Measurements from ENCODE around the gene C3orf20.
"Not testable (repeated sequence)": the region's sequence is repeated elsewhere in the genome, so short reads cannot be mapped to it uniquely, and the experiment has no call there.

C3orf20 gene

DNA sequence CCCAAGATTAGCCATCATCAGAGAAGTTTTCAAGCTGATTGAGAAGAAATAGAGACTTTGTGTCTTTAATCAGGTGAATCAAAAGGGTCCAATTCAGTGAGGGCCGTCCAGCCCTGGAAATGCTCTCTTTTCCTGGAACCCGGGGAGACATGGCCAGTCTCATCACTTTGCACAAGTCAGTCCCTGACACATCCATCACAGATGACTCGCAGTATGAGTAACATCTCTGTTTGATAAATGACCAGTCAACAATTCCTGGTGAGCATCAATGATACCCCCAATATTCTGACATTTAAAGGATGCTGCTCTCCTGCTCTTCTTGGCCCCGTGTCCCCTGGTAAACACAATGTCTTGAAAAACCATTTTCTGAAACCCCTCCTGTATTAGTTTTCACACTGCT, 26.7 kb downstream of the C3orf20 start:
- DNase-seq: no peak

DNA sequence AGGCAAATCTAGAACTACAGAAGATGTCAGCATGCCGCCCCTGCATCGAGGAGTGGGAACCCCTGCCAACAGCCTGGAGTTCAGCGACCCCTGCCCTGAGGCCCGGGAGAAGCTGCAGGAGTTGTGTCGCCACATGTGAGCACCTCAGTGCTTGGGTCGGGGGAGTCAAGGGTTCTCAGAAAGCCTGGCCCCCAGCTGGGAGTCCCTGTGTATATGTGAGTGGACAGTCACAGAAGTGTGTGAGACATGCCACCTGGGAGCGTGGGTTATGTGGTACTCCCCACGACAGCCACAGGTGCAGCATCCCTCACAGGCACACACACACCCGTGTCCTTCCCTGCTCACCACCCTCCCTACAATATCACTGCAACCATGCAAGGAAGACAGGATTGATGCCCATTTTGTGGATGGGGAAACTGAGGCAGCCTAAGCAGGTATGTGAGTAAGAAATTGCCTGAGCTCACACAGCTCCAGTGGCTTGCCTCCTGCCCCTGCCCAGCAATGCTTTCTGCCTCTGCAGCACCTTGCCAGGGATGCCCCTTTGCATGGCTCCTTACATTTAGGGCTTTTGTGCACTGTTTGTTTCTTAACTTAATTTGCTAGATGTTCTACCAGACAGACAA, 28.3 kb downstream of the C3orf20 start:
- DNase-seq: no peak

DNA sequence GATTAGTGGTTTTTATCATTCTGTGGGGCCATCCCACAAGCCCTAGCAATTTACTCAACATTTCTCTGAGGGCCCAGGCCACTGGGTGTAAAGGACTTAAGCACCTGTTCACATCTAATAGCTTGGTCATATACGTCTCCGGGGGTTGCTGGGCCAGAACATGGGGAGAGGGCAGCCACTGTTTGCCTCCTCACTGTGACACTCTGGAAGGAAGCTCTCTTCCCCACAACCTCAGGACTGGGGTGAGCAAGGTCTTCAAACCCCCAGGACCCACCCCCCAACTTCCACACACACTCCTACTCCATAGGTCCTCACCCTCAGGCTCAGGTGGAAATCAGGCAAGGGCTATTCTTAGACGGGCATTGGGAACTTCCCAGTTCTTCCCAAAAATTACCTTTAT, 28.9 kb downstream of the C3orf20 start:
- no peak for DNase-seq

DNA sequence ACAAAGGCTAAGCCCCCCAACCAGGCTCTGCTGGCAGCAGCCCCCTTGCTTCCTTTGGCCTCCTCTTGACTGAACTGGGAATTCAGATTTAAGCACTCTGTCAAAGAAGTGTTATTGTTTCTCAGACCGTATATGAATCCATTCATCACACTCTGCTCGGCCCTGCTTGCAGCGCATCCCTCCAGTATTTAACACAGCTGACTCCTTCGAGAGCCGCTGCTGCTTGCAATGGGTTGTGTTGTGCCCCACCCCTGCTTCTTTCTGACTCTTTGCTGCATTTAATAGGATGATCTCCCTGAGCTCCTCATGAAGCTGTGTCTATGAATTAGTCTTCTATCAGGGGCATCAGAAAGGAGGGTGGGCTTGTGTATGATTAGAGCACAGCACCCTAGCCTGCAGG, 31.2 kb downstream of the C3orf20 start:
- no peak for DNase-seq

DNA sequence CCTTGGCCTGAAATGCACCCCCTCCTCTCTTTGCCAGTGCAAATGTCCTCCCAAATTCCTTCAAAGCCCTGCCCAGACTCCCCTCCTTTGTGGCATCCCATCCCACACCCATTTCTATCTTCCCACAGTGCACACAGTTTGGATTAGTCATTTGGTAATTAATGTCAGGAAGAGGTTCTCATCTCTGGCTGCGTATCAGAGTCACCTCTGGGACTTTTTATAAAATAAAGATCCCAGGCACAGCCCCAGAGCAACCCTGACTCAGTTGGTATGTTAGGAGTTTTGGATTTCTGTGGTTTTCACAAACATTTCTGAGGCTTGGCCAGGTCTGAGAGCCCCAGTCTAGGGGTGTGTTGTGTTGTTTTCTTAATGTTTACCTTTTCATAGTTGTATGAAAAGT, 41.6 kb downstream of the C3orf20 start:
- DNase-seq: no peak

- no peak for DNase-seq
Observed at GRCh38 chr3:14717307-14717706, 42.4 kb downstream of the C3orf20 start.

DNA sequence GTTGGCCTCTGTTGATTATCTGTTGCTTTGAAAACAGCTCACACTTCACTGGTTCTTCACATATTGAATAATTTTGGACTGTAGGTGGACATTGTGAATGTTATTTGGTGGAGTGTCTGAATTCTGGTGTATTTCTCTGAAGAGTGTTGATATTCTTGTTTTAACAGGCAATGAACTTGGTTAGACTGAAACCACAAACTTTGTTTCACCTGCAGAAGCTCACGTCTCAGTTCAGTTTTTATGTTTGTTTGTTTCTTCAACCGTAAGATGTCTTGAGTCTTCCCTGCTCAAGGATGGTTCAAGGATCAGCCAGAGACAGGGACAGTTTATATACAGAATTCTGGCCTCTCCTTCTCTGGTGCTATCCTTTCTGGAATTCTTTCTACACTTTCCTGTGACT, 43.6 kb downstream of the C3orf20 start:
- DNase-seq: no peak

- DNase-seq: no peak
Observed at GRCh38 chr3:14719006-14719405, 44.1 kb downstream of the C3orf20 start.

GRCh38 chr3:14721126-14721864, 46.4 kb downstream of the C3orf20 start:
- no peak for DNase-seq

GRCh38 chr3:14725013-14725412, 50.1 kb downstream of the C3orf20 start:
- no peak for DNase-seq

DNA sequence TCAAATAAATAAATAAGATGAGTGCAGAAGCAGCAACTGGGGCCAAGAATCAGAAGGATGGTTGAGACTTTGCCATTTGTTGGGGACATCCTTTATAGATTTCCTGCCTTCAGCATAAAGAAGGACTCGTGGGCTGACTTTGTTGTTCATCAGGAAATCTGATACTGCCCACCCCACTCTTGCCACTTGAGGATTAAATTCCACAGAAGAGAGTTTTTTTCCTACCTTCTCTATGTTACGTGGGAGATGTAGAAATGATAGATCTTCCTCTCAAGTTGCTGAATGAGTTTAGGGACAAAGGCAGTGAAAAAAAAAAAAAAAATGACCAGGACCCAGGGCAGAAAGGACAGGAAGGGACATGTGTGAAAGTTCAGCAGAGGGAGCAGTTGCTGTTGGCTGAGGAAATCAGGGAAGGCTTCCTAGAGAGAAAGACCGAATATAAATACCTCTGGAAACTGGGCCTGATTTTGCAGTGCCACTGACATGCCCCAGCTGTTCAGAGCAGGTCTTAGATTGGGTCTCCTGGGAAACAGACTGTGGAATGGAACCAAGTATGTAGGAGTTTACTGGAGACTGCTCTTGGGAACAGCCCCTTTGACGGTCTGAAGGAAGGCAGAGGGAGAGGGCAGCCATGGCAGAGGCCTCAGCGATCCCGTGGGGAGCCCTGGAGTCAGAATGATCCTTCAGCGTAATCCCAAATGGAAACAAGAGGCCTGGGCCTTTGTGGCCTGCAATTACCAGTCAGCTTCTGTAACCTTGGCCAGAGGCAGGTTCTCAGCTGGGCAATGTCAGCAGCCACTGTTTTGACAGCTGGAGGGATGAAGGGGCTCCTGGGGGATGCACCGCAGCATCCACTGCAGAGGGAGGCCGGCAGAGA, 50.9 kb downstream of the C3orf20 start:
- DNase-seq: no peak

DNA sequence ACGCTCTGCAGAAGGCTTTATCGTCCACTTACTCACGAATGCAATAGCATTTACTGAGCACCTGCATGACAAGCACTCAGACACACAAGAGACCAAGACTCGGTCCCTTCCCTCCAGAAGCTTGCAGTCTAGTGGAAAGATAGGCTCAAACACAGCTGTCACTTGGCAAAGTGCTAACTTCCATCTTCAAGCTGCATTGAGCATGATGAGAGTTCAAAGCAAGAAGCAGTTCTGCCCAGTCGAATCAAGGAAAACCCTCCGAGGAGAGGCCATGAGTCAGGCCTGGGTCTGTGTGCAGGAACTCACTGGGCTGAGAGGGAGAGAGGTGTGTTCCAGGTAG, 51.5 kb downstream of the C3orf20 start:
- no peak for DNase-seq

- no peak for DNase-seq
Observed at GRCh38 chr3:14728113-14728512, 53.2 kb downstream of the C3orf20 start.

GRCh38 chr3:14730703-14731382, 55.9 kb downstream of the C3orf20 start:
- no peak for DNase-seq

- no peak for DNase-seq
Observed at GRCh38 chr3:14740983-14741382, 66.0 kb downstream of the C3orf20 start.

DNA sequence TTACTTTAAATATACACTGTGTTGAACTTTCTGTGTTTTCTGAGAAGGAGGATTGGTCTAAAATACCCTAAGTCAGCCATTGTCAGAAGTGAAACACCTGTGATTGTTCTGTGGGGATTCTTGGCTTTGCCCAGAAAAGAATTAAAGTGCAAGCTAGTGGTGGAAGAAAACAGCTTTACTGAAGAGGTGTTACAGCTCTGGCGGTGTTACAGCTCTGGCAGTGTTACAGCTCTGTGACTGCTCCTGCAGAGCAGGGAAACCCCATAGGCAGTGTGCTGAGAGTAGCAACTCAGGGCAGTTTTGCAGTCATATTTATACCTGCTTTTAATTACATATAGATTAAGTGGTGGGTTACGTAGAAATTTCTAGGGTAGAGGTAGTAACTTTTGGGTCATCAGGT, 66.6 kb downstream of the C3orf20 start:
- no peak for DNase-seq

DNA sequence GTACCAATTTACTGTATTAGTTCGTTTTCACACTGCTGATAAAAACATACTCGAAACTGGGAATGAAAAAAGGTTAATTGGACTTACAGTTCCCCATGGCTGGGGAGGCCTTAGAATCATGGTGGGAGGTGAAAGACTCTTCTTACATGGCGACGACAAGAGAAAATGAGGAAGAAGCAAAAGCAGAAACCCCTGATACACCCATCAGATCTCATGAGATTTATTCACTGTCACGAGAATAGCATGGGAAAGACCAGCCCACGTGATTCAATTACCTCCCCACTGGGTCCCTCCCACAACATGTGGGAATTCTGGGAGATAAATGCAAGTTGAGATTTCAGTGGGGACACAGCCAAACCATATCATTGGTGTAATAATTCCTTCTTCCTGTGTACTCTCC, 69.6 kb downstream of the C3orf20 start:
- DNase-seq: no peak

- no peak for DNase-seq
Observed at GRCh38 chr3:14750650-14751049, 75.7 kb downstream of the C3orf20 start.

GRCh38 chr3:14752979-14753378, 78.0 kb downstream of the C3orf20 start:
- DNase-seq: not testable (repeated sequence)

- DNase-seq: no peak
Observed at GRCh38 chr3:14757153-14757700, 82.3 kb downstream of the C3orf20 start.

GRCh38 chr3:14758297-14758696, 83.4 kb downstream of the C3orf20 start:
- no peak for DNase-seq

DNA sequence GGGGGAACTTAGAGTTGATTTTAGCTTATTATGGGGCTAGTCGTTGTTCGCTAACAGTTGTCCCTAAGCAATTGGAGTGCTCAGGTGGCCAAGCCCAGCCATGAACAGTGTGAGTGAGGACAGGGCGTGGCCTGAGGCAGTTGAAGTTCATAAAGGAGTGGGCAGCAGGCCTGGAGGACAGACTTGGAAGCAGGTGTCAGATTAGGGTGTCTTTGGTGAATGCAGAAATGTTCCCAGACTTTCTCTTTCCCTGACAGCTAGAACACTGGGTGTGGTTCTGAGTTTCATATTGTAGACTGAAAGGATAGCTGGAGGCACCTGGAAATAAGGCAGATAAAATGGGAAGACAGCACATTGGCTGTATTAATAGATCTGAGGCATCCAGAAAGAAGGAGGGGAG, 84.0 kb downstream of the C3orf20 start:
- DNase-seq: no peak

- DNase-seq: no peak
Observed at GRCh38 chr3:14760185-14760584, 85.2 kb downstream of the C3orf20 start.
